ENCODE results near the gene PHF3. TPM values are rescaled to one million over a fixed set of nuclear protein-coding genes. Genes with fewer than 3 reads are reported as not detected.

PHF3 gene
- total RNA-seq, 1 experiment from 2014 or later = 48.3 TPM

GRCh38 chr6:63663147-63663955 is 27.7 kb downstream of the PHF3 start:
- no peak for TF ChIP-seq CTCF (IDR thresholded peaks at IDR 0.05; ENCODE audit: insufficient read depth in 1 of 2, low read depth in 1 of 2, low read length in 1 of 2, severe bottlenecking in 1 of 2, unreplicated experiment in 1 of 2)
- no peaks in the 10 kb centered on the region for H3K4me1 ChIP-seq
- ChIA-PET POLR2A (interaction anchor here (0.6 kb wide), 1 partner anchor 17 kb away, joined by 8 read pairs; no protein-coding TSS in a partner anchor), CTCF (no interaction called here)
- no peak overlapping the region for H3K27ac Mint-ChIP-seq (ENCODE audit: unreplicated experiment)
- no peaks in the 10 kb centered on the region for H3K36me3 Mint-ChIP-seq (ENCODE audit: insufficient read depth, unreplicated experiment)
- no peak overlapping the region for H3K4me3 Mint-ChIP-seq (ENCODE audit: unreplicated experiment)
- DNase-seq = no peak
- BruUV-seq (replicated peaks) = no TSS peak
- H3K4me1 Mint-ChIP-seq (ENCODE audit: low read depth, unreplicated experiment) = no peaks in the 10 kb centered on the region
- H3K9me3 ChIP-seq = no peaks in the 10 kb centered on the region
- H3K27me3 ChIP-seq (replicated peaks; ENCODE audit: control insufficient read depth, insufficient read depth, low read length) = no peaks in the 10 kb centered on the region
- no peak overlapping the region for H3K4me3 ChIP-seq (ENCODE audit: low read depth, low read length)
- intact Hi-C loops (cut with micrococcal nuclease; ENCODE audit: unreplicated experiment) = no loop called here
- no peaks in the 10 kb centered on the region for H3K27me3 Mint-ChIP-seq (ENCODE audit: insufficient read depth, unreplicated experiment)
- no peaks in the 10 kb centered on the region for H3K36me3 ChIP-seq (ENCODE audit: control insufficient read depth, insufficient read depth, low read length)
- H3K9me3 Mint-ChIP-seq (ENCODE audit: unreplicated experiment) = no peaks in the 10 kb centered on the region

- Mint-ChIP-seq H3K9me3 (ENCODE audit: unreplicated experiment) (no peaks in the 10 kb centered on the region), H3K27me3 (ENCODE audit: insufficient read depth, unreplicated experiment) (no peaks in the 10 kb centered on the region), H3K4me1 (ENCODE audit: low read depth, unreplicated experiment) (no peaks in the 10 kb centered on the region), H3K4me3 (ENCODE audit: unreplicated experiment) (no peak overlapping the region), H3K27ac (ENCODE audit: unreplicated experiment) (no peak overlapping the region), H3K36me3 (ENCODE audit: insufficient read depth, unreplicated experiment) (no peaks in the 10 kb centered on the region)
- H3K4me1 ChIP-seq = no peaks in the 10 kb centered on the region
- H3K9me3 ChIP-seq = no peaks in the 10 kb centered on the region
- no peak overlapping the region for H3K4me3 ChIP-seq (ENCODE audit: low read depth, low read length)
- DNase-seq = no peak
- ChIA-PET POLR2A (interaction anchor here (0.6 kb wide), 1 partner anchor 16 kb away, joined by 8 read pairs; no protein-coding TSS in a partner anchor), CTCF (no interaction called here)
- H3K27me3 ChIP-seq (replicated peaks; ENCODE audit: control insufficient read depth, insufficient read depth, low read length) = no peaks in the 10 kb centered on the region
- H3K36me3 ChIP-seq (ENCODE audit: control insufficient read depth, insufficient read depth, low read length) = no peaks in the 10 kb centered on the region
- BruUV-seq (replicated peaks) = no TSS peak
- no peak for TF ChIP-seq CTCF (IDR thresholded peaks at IDR 0.05; ENCODE audit: insufficient read depth in 1 of 2, low read depth in 1 of 2, low read length in 1 of 2, severe bottlenecking in 1 of 2, unreplicated experiment in 1 of 2)
- intact Hi-C loops (cut with micrococcal nuclease; ENCODE audit: unreplicated experiment) = no loop called here
Measured at GRCh38 chr6:63663956-63664281, 28.3 kb downstream of the PHF3 start.

GRCh38 chr6:63671098-63671754 is 35.6 kb downstream of the PHF3 start:
- no TSS peak for BruUV-seq (replicated peaks)
- no peak for TF ChIP-seq CTCF (IDR thresholded peaks at IDR 0.05; ENCODE audit: insufficient read depth in 1 of 2, low read depth in 1 of 2, low read length in 1 of 2, severe bottlenecking in 1 of 2, unreplicated experiment in 1 of 2)

More at GRCh38 chr6:63671098-63671754, 35.6 kb downstream of the PHF3 start:
- H3K27me3 ChIP-seq (replicated peaks; ENCODE audit: control insufficient read depth, insufficient read depth, low read length) = no peaks in the 10 kb centered on the region
- Mint-ChIP-seq H3K4me3 (ENCODE audit: unreplicated experiment) (no peak overlapping the region), H3K27me3 (ENCODE audit: insufficient read depth, unreplicated experiment) (no peaks in the 10 kb centered on the region), H3K36me3 (ENCODE audit: insufficient read depth, unreplicated experiment) (no peaks in the 10 kb centered on the region), H3K27ac (ENCODE audit: unreplicated experiment) (no peak overlapping the region), H3K4me1 (ENCODE audit: low read depth, unreplicated experiment) (peaks cover 7% of the 10 kb centered on the region), H3K9me3 (ENCODE audit: unreplicated experiment) (no peaks in the 10 kb centered on the region)
- H3K9me3 ChIP-seq = no peaks in the 10 kb centered on the region
- intact Hi-C loops (cut with micrococcal nuclease; ENCODE audit: unreplicated experiment) = no loop called here
- DNase-seq = no peak
- H3K4me1 ChIP-seq = peaks cover 12% of the 10 kb centered on the region
- ChIA-PET CTCF (no interaction called here), POLR2A (no interaction called here)
- no peak overlapping the region for H3K4me3 ChIP-seq (ENCODE audit: low read depth, low read length)
- no peaks in the 10 kb centered on the region for H3K36me3 ChIP-seq (ENCODE audit: control insufficient read depth, insufficient read depth, low read length)

Measured in Caco-2 (cell line).